Gastroesophageal sphincter (tissue), 3 donors: ENCODE results near the gene LINC01488.

Experiments
- EP300 ChIP-seq: sonication (generic); formaldehyde crosslinking; IDR thresholded peaks from one replicate; pipeline ENCODE4 v1.6.1; 2017; ENCODE audit warnings: antibody characterized with exemption, mild to moderate bottlenecking
- POLR2AphosphoS5 ChIP-seq: sonication (generic); formaldehyde crosslinking; IDR thresholded peaks from one replicate; pipeline ENCODE4 v1.6.1; 2017; ENCODE audit warnings: antibody characterized with exemption
- TF ChIP-seq, protein P1 (sequence below), 4 experiments: fragments of 200-600 bp in 2 of 4; fragments of 450-650 bp in 2 of 4; sonication (generic) in 1 of 4; IDR thresholded peaks; one replicate each; pipeline ENCODE4 v1.5.1; 2017 to 2019; ENCODE audit warnings: antibody characterized with exemption in 4 of 4, mild to moderate bottlenecking in 2 of 4, moderate library complexity in 2 of 4

DNA sequence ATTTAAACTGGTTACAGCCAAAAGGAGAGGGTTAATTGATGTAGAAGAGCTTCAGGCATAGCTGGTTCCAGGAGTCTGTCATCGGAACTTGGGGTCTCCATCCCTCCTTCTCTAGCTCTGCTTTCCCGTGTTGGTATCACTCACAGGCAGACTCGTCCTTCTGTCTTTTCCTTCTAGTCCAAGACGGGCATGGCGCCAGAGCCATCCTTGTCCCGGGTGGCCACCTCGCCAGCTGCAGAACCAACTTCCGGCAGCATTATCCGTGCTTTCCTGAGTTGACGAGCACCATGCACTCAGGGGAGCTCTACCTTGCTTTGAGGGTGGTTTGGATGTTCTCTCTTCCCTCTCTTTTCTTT lies 14.7 kb downstream of the LINC01488 start:
- TF ChIP-seq, protein P1, sequence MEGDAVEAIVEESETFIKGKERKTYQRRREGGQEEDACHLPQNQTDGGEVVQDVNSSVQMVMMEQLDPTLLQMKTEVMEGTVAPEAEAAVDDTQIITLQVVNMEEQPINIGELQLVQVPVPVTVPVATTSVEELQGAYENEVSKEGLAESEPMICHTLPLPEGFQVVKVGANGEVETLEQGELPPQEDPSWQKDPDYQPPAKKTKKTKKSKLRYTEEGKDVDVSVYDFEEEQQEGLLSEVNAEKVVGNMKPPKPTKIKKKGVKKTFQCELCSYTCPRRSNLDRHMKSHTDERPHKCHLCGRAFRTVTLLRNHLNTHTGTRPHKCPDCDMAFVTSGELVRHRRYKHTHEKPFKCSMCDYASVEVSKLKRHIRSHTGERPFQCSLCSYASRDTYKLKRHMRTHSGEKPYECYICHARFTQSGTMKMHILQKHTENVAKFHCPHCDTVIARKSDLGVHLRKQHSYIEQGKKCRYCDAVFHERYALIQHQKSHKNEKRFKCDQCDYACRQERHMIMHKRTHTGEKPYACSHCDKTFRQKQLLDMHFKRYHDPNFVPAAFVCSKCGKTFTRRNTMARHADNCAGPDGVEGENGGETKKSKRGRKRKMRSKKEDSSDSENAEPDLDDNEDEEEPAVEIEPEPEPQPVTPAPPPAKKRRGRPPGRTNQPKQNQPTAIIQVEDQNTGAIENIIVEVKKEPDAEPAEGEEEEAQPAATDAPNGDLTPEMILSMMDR (IDR thresholded peaks at IDR 0.05): no peak
- TF ChIP-seq POLR2AphosphoS5: no peak
- no peak for TF ChIP-seq EP300
